GM19395 (cell line): Measurements from ENCODE around the gene GPX1.
"Not testable (repeated sequence)": the region's sequence is repeated elsewhere in the genome, so short reads cannot be mapped to it uniquely, and the experiment has no call there.

Experiments used
- ATAC-seq: cut with Tn5 transposase; IDR thresholded peaks from one replicate; pipeline ENCODE4 v1.9.1; 2021; ENCODE audit warnings: mild to moderate bottlenecking, moderate library complexity; ENCODE audit not compliant: unreplicated experiment

Gene GPX1

DNA sequence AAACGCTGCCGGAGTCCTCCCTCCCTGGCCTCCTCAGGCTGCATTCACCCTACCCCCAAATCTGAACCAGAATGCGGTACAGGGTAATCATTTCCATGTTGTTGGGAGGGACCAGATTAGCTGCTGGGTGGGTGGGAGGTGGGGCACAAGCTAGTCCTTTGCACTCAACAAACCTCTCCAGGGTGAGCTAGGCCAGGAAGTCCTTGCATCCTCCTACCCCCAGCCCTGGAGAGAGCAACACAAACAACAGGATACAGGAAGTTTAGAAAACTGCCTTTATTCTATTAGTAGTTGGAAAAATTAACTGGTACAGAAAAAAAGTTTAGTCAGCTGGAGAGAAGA lies 702 bp upstream of the GPX1 start:
- peak; percentile 10 for ATAC-seq

DNA sequence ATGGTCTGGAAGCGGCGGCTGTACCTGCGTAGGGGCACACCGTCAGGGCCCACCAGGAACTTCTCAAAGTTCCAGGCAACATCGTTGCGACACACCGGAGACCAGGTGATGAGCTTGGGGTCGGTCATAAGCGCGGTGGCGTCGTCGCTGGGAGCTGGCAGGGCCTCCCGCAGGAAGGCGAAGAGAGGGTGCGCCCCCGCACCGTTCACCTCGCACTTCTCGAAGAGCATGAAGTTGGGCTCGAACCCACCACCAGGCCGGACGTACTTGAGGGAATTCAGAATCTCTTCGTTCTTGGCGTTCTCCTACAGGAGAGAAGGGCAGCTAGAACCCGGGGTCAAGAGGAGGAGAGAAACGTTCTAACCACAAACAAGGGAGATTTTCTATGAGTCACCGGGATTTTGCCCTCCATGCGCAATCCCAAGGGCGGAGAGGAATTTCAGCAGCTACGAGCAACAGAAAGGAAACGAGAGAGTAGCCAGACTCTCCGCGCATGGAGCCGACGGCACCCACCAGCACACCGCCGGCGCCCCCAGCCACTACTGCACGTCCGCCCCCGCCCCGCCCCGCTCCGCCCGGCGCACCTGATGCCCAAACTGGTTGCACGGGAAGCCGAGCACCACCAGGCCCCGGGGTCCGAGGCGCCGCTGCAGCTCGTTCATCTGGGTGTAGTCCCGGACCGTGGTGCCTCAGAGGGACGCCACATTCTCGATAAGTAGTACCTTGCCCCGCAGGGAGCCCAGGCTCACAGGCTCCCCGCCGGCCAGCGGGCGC lies 523 bp downstream of the GPX1 start:
- peak; percentile 34 for ATAC-seq

DNA sequence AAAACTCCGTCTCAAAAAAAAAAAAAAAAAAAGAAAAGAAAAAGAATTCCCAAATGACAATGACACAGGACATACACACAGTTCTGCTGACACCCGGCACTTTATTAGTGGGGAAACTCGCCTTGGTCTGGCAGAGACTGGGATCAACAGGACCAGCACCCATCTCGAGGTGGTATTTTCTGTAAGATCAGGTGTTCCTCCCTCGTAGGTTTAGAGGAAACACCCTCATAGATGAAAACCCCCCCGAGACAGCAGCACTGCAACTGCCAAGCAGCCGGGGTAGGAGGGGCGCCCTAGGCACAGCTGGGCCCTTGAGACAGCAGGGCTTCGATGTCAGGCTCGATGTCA lies 1.1 kb downstream of the GPX1 start:
- peak; percentile 15 for ATAC-seq

DNA sequence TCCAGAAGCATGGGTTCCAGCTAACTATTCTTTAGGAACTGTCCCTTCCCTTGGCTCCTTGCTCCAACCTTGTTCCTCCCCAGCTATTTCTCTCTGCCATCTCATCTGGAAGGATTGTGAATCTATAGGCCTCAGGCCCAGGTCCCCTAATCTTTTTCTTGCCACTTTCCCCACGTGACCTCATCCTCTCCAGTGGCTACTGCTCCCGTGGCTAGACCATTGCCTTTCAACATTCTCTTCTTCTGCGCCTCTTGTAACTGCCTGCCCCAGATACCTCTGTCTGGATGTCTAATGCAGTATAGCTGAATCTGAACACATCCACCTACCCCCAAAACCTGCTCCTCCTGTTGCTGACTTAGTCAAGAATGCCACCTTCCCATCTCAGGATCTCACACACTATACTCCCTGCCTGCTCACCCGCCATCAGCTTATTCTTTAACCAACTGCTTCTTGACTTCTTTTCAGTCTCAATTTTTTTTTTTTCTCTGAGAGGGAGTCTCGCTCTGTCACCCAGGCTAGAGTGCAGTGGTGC lies 5.2 kb downstream of the GPX1 start:
- ATAC-seq: no peak

DNA sequence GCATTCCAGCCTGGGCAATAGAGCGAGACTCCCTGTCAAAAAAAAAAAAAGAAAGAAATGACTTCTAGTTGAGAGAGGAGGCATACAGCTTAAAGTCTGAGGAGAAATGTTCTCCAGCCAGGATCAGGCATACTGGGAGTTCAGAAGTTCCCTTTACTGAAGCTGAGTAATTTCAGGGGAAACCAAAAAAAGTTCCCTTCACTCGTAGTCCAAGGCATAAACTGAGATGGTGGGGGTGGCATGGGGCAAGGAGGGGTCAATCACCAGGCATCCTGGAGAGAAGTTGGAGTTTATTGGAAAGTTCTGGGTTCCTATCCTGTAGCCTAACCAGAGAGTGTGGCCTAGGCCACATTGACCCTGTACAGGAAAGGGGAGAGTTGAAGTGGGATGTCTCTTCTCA lies 5.9 kb downstream of the GPX1 start:
- ATAC-seq: no peak

- ATAC-seq: no peak
Observed at GRCh38 chr3:49351521-49352011, 6.6 kb downstream of the GPX1 start.

DNA sequence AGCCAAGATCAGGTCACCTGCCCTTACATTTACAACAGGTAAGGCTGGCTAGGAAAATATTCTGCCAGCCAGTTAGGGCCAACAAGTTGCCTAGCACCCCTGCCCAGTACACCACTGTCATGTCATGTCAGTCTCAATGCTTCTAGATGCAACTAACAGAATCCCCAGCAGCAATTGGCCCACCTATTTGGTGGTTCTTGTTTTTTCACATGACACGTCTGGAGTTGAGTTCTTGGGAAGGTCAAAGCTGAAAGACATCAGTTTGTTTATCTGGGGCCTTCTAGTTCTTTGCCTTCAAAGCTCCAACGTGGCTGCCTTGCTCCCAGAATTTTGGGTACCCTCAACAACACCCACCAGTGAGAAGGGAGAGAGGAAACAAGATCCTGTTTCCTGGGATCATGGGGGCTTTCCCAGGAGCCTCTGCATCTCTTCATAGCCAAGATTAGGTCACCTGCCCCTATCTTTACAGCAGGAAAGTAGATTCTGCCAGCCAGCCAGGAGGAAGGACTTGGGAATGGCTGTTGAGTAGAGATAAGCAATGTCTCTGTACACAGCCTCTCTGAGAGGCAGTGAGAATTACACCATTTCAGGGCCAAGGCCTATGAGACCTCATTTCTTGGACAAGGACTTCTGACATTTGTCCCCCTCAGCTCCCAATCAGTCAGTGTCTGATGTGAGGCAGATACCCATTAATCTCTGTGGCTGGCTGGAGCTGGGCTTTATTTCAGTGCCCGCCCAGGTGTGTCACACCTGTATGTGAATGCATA lies 8.6 kb downstream of the GPX1 start:
- ATAC-seq: no peak

GRCh38 chr3:49348361-49348760 lies 9.8 kb downstream of the GPX1 start:
- ATAC-seq: not testable (repeated sequence)

DNA sequence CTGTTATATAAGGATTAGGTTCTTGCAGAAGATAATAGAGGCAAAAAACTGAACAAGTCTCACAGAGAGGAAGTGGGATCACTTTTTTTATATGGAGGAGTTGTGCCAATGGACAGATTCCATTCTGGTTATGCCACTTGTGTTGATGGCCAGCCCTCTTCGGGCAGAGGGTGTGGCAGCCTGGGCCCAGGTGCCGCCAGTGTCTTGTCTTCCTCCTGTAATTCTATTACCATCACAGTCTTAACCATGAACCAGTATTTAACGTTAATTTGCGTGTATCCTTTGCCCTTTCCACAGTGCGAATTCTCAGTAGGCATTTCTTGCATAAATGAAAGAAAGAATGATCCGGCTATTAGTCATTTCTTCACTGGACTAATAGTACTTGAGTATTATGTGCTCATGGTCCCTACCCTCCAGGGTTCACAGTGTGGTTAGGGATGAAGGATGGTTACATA lies 11.3 kb downstream of the GPX1 start:
- no peak for ATAC-seq

DNA sequence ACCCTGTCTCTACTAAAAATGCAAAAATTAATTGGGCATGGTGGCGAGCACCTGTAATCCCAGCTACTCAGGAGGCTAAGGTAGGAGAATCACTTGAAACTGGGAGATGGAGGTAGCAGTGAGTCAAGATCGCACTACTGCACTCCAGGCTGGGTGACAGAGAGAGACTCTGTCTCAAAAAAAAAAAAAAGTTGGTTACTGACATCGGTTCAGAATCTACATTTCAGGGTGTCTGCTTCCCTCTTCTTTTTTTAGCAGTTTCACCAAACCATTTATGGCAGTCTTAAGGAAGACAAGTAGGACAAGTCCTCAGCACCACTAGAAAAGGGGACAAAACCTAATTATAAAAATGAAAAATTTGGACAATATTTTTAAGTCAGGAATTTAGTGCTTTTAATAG lies 15.0 kb downstream of the GPX1 start:
- ATAC-seq: no peak

- ATAC-seq: no peak
Observed at GRCh38 chr3:49341996-49342395, 16.2 kb downstream of the GPX1 start.

GRCh38 chr3:49339941-49340800 lies 18.0 kb downstream of the GPX1 start, which contains the start of gene USP4:
Gene USP4, minus strand, starts transcription at chr3:49340053. Its CDS starts 29 bp downstream, at chr3:49340024.
- peak; percentile 79 for ATAC-seq

DNA sequence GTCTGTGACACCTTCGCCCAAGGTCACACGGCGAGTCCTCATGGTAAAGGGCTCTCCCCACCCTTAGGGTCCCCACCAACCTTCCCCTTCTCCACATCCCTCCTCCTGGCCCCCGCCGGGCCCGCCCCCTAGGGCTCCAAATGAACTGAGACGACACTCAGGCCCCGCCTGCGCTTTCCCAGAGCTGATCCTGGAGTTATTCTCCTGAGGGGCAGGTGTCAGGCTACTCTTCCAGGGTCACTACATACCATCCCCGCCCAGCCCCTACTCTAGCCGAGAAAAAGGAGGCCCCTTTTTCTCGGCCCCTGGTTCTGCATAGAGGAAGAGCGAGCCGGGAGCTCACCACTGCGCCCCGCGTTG lies 18.6 kb downstream of the GPX1 start:
- ATAC-seq: peak; percentile 26

DNA sequence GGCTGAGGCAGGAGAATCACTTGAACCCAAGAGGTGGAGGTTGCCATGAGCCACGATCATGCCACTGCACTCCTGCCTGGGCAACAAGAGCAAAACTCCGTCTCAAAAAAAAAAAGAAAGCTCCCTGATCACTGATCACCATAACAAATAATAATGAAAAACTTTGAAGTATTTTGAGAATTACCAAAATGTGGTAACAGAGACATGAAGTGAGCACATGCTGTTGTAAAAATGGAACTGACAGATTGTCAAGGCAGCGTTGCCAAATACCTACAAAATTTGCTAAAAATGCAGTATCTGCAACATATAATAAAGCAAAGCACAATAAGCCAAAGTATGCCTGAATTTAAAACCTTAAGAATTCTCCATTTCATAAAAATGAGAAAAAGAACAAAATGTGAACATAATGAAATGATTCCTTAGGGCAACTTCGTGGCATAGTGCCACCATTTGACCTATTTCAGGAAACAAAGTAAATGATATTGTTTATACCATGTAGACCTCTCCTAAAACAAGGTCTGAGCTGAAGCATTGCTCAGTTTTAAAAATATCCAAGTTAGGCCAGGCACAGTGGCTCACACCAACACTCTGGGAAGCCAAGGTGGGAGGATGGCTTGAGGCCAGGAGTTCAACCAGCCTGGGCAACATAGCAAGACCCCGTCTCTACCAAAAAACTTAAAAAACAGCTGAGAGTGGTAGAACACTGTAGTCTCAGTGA lies 24.1 kb downstream of the GPX1 start:
- no peak for ATAC-seq

- no peak for ATAC-seq
Observed at GRCh38 chr3:49333091-49333490, 25.1 kb downstream of the GPX1 start.

DNA sequence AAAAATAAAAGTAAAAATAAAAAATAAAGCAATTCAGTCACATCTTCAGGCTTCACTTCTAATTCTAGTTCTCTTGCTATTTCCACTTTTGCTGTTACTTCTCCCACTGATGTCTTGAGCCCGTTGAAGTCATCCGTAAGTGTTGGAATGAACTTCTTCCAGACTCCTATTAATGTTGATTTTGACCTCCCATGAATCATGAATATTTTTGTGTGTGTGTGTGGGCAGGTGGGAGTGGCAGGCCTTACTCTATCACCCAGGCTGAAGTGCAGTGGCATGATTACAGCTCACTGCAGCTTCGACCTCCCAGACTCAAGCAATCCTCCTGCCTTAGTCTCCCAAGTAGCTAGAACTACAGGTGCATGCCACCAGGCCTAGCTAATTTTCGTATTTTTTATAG lies 29.0 kb downstream of the GPX1 start:
- no peak for ATAC-seq

DNA sequence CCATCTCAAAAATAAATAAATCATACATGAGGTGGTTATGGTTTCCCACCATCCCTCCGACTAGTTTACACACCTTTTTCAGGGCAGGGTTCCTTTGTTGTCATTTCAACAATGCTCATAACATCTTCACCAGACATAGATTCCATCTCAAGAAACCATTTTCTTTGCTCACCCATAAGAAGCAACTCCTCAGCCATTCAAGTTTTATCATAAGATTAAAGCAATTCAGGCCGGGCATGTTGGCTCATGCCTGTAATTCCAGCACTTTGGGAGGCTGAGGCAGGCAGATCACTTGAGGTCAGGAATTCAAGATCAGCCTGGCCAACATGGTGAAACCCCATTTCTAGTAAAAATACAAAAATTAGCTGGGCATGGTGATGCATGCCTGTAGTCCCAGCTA lies 29.8 kb downstream of the GPX1 start:
- ATAC-seq: not testable (repeated sequence)

GRCh38 chr3:49327485-49327884 lies 30.7 kb downstream of the GPX1 start:
- no peak for ATAC-seq

DNA sequence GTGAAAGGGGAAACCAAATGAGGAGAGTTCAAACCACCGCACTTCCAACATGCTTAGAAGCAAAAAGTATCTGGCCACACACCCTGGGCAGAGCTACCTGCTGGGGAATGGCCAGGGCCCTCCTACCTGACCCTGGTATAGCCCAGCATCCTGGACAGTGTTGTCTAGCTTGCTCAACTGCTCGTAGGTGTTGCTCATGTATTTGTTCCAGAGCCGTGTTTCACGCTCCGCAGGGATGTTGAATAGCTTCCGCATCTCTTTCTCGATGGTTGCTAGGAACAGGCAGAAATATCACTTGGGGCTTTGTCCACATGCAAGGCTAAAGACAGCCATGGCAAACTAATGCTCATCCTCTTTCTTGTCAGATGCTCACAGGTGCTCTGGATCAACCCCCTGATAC lies 33.4 kb downstream of the GPX1 start:
- ATAC-seq: no peak

GRCh38 chr3:49316696-49317457 lies 41.3 kb downstream of the GPX1 start:
- ATAC-seq: no peak
